LNCaP clone FGC (cell line): ENCODE data around the gene SGF29.
"Not testable (repeated sequence)": the region's sequence is repeated elsewhere in the genome, so short reads cannot be mapped to it uniquely, and the experiment has no call there.

Source experiments
- DNase-seq: peaks from one replicate; pipeline ENCODE4 v3.0.0-alpha.2; 2011; ENCODE audit warnings: low read depth
- H3K4me3 ChIP-seq: 2 replicates; pipeline ENCODE4 v1.5.1; 2011; ENCODE audit warnings: mild to moderate bottlenecking, low read depth, low read length, control low read depth
- TF ChIP-seq, protein P1 (sequence below): IDR thresholded peaks from 2 replicates; pipeline ENCODE4 v1.5.1; 2012; ENCODE audit warnings: mild to moderate bottlenecking; ENCODE audit not compliant: control insufficient read depth, insufficient read depth; ENCODE audit errors: extremely low read depth

SGF29 gene

DNA sequence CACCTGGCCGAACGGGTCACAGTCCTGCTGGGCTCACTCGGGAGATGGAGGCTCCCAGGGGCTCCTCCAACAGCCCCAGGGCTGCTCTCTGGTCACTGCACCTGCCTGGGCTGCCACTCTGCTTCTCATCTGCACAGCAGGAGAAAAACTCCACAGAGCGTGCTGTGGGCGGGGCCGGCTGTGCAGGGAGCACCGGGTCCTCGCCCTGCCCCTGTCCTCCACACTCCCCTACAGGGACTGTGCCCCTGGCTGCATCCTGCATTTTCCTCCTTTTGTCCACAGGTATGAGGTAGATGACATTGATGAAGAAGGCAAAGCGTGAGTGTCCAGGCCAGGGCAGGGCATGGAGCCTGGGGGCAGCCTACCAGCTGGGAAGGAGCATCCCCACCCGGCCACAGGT, 48.3 kb downstream of the SGF29 start:
- not testable (repeated sequence) for H3K4me3 ChIP-seq, DNase-seq

DNA sequence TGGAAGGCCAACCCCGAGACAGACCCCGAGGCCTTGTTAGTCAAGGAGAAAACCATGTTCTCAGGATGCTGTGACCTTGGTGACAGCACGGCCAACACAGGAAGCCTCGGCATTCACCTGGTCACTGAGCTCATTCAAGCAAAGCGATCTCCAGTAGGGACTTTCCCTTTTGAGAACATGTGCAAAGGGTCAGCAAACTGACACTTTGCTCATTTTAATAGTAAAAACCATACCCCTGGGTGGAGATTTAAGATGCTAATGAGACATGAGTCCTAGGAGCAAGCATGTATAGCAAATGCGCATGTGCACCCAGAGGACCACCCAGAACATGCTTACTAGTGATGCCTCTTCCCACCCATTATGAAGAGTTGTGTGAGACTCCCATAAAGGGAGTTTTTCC, 48.8 kb downstream of the SGF29 start:
- TF ChIP-seq, protein P1, sequence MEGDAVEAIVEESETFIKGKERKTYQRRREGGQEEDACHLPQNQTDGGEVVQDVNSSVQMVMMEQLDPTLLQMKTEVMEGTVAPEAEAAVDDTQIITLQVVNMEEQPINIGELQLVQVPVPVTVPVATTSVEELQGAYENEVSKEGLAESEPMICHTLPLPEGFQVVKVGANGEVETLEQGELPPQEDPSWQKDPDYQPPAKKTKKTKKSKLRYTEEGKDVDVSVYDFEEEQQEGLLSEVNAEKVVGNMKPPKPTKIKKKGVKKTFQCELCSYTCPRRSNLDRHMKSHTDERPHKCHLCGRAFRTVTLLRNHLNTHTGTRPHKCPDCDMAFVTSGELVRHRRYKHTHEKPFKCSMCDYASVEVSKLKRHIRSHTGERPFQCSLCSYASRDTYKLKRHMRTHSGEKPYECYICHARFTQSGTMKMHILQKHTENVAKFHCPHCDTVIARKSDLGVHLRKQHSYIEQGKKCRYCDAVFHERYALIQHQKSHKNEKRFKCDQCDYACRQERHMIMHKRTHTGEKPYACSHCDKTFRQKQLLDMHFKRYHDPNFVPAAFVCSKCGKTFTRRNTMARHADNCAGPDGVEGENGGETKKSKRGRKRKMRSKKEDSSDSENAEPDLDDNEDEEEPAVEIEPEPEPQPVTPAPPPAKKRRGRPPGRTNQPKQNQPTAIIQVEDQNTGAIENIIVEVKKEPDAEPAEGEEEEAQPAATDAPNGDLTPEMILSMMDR = no peak
- no peak for DNase-seq

DNA sequence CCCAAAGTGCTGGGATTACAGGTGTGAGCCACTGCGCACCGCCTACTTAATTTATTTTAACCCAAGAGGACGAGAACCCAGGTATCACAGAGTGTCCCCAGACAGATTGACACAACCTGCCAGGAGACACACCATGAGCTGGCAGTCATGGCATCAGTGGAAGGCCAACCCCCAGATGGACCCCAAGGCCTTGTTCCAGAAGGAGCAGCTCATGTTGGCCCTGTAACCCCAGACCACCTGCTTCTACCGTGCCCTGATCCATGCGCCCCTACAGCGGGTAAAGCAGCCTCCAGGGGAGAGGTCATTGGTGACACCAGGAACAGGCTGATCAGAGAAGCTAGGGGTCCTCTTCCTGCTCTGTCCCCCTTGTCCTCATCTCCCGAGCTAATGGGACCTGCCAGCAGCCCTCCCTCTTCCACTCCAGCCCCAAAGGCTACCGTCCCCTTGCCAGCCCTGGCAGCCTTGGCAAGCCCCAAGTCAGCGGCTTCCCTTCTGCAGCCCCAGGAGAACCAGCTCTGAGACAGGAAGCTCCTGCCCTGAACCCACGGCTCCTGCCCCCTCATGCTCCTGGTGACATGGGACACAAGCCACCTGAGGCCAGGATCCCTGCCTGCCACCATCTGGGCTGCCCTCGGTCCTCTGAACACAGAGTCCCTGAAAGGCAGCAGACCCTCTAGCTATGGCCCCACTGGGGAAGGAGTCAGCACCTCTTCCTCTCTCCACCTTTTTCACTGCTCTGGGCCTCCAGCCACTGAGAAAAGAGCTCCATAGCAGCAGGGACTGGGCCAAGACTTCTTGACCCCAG, 49.9 kb downstream of the SGF29 start:
- TF ChIP-seq, protein P1 = no peak
- H3K4me3 ChIP-seq = no peak overlapping the region
- no peak for DNase-seq

More for the DNA sequence above, 48.8 kb downstream of the SGF29 start:
- H3K4me3 ChIP-seq = no peak overlapping the region

DNA sequence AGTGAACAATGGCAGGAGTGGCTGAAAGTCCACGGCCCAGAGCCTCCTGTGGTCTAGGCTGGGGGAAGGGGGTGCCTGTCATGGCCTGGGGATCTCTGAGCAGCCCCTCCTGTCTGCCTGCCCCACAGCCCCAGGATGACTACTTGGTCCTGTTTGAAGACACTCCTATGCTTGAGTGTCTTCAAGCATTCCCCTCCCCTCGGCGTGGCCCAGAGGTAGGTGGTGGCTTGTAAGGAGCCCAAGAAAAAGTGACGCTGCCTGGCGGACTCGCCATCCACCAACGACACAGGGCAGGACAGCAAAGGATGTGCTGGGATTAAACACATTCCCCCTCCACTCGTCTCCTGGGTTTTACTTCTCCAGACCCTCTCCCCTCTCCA, 50.5 kb downstream of the SGF29 start:
- TF ChIP-seq, protein P1 = no peak
- DNase-seq = no peak

DNA sequence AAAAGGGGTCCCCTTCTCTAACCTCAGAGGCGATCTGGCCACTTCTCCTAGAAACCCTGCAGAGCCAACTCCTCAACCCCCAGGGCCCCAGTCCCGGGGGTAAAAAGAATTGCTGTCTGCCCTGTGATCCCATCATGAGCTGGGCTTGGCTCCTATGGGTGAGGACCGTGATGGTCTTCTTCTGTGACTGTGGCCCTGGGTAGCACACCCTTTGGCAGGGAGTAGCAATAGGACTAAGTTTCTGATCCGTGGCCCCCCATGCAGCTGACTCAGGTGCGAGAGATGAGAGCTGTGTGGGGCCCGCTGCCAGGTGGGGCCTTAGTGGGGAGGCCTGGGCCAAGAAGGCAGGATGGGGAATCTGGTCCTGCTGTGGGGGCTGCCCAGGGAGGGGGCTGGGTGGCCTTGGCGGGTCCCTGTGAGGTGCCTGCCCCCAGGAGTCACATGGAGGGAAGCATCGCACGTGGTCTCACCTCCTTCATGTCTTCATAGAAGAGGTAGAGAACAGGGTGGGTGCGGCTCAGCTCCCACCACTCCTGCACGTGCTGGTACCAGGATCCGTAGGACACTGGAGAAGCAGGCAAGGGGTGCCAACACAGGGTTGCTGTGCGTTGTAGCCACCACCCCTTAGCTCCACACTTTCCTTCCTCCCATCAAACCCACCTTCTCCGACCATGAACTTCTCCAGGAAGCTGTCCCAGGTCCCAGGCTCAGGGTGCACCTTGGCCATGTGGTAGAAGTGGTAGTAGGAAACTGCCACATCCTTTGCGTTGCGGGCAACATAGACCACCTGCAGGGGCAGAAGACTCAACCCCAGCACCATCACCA, 52.8 kb downstream of the SGF29 start:
- no peak for DNase-seq

More for the DNA sequence above, 50.5 kb downstream of the SGF29 start:
- H3K4me3 ChIP-seq = no peak overlapping the region

DNA sequence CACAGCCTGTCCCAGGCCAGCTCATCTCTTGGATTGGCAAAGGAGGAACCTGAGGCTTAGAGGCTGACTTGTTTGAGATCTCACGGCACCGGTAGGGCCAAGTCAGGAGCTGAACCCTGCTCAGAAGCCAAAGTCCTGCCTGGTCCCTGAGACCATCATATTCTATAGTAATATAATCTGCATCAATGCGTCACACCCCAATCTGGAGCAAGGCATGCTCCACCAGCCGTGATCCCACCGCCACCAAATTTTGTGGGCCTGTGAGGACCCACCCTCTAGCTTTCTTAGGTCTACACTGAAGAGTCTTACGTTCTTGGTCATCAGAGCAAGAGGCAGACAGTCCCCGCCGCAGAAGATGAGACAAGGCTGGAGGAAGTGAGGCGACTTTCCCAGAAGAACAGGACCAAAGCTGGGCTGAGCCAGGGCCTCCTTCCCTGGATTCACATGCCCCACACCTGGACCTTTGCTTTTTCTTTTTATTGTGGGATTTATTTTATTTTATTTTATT, 53.5 kb downstream of the SGF29 start:
- DNase-seq = no peak
- TF ChIP-seq, protein P1 = no peak
- H3K4me3 ChIP-seq = no peak overlapping the region

More for the DNA sequence above, 52.8 kb downstream of the SGF29 start:
- no peak overlapping the region for H3K4me3 ChIP-seq
- TF ChIP-seq, protein P1 = no peak

DNA sequence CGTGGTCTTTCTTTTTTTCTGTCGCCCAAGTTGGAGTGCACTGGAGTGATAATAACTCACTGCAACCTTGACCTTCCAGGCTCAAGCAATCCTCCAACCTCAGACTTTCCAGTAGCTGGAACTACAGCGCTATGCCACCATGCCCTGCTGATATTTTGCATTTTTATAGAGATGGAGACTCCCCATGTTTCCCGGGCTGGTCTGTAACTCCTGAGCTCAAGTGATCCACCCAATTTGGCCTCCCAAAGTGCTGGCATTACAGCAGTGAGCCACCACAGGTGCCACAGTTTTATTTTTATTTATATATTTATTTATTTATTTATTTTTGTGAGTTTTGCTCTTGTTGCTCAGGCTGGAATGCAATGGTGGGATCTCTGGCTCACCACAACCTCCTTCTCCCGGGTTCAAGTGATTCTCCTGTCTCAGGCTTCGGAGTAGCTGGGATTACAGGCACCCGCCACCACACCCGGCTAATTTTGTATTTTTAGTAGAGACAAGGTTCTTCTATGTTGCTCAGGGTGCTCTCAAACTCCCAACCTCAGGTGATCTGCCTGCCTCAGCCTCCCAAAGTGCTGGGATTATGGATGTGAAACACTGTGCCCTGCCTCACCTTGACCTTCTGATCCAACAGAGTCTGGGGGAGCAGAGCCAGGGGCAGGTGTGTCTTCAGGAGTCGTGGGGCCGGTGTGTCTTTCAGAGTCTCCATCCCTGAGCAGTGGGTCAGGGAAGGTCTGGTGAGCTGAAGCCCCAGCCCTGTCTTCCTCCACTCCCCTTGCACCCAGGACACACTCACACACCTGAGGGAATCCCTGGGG, 54.2 kb downstream of the SGF29 start:
- not testable (repeated sequence) for DNase-seq, H3K4me3 ChIP-seq

DNA sequence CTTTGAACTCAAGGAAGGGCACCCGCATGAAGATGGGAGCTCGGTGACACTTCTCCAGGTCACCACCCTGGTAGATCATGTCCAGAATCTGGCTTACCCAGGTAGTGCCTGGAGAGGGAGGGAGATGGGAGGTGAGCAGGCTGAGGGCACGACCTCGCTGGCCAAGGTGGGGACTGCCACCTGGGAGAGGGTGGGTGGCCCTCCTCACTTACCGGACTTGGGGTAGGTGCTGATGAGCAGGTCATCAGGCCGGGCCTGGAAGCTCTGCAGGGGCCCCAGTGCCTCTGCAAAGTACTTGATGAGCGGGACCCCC, 54.7 kb downstream of the SGF29 start:
- DNase-seq = not testable (repeated sequence)

DNA sequence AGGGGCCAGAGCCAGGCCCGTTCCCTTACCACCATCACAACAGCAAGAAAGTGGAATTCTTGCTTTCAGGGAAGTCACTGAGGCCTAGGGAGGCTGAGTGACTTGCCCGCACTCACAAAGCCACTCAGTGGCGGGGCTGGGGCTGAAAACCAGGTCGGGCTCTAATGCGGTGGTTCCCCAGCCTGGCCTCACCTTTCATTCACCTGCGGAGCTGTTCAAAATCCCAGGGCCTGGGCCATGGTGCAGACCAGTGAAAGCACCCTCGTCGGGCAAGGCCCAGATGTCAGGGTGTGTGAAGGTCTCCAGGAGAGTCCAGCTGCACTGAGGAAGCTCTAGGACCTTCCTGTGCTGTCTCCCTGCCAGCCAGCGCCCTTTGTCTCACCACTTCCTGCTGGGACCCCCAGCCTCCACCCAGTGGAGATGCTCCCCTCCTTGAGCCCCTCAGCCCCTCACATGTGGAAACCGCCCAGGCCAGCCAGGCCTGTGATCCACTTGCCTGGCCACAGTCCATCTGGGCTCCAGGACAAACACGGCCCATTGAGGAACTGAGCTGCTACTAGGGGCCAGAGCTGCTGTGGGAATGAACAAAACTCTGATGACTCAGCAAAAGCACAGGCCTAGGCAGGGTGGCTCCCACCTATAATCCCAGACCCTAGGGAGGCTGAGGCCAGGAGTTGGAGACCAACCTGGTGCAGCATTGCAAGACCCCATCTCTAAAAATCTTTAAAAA, 55.3 kb downstream of the SGF29 start:
- not testable (repeated sequence) for DNase-seq
- H3K4me3 ChIP-seq = peak overlapping the region; percentile 50

More for the DNA sequence above, 54.7 kb downstream of the SGF29 start:
- H3K4me3 ChIP-seq = not testable (repeated sequence)
